HG02840 (cell line): ENCODE data around the gene CAMK2D.
"Not testable (repeated sequence)": the region's sequence is repeated elsewhere in the genome, so short reads cannot be mapped to it uniquely, and the experiment has no call there.

Experiments used
- ATAC-seq: cut with Tn5 transposase; IDR thresholded peaks from one replicate; pipeline ENCODE4 v1.9.1; 2021; ENCODE audit warnings: mild to moderate bottlenecking, moderate library complexity, moderate number of reproducible peaks; ENCODE audit not compliant: unreplicated experiment, low FRiP score

The CAMK2D gene

DNA sequence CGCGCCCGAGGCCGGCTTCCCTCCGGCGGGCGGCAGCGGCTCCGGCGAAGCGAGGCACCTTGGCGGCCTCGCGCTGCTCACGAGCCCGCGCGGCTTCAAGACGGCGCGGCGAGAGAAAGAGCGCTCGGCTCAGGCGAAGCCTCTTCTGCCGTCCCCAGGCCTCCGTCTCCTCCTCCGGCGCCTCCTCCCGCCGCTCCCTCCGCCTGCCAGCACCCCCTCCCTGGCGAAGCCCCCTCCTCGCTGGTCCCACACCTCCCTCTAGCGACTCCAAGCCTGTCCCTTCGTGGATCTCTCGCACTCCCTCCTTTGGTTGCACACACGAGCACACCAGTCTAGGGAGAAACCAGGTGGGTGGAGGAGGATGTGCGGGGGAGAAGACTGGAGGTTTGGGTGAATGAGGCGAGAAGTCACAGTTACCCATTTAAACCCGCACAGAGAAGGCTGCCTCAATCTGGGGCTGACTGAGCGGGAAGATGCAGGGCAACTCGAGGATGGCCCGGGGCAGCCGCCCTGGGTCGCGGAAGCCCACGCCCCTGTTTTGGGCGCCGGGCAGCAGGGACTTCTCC is at the start of gene CAMK2D:
TSS of gene CAMK2D (minus strand) at position 119 of the 566 bp plus-strand sequence. CDS start 670 bp downstream, outside the sequence.
- ATAC-seq, result peak; percentile 45

DNA sequence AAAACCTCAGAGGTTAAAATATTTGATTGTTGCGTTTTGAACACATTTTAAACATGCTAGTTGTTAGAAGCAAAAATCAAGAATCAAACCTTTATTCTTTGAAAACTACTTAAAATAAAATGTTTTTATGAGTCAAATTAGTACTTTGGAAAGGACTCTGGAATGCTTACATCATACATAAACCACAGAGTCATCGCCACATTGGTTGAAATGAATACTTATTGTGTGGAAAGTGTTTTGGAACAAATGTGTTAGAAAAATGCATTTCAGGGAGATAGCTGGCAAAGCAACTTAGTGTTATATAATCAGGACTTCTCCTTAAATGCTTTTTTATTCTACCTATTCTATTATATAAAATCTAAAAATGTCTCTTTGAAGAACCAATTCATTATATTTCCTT is 49.4 kb upstream of the CAMK2D start:
- ATAC-seq, result no peak

DNA sequence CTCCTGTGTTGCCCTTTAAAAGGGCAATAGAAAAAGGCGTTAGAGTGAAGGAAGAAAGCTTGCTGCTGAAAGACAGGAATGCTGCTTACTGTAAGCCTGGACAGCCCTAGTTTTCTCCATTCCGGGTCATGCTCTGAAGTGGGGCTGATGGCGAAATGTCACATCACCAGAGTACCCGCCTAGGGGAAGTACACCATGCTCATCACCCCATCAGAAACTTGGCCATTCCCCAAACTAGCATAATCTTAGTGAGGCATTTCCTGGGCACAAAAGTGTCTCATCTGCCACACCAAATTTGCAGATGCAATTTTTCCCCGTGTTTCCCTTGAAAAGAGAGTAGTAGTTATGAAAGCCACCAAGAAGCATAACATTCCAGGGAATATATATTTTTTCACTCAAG is 47.8 kb upstream of the CAMK2D start:
- ATAC-seq, result no peak

DNA sequence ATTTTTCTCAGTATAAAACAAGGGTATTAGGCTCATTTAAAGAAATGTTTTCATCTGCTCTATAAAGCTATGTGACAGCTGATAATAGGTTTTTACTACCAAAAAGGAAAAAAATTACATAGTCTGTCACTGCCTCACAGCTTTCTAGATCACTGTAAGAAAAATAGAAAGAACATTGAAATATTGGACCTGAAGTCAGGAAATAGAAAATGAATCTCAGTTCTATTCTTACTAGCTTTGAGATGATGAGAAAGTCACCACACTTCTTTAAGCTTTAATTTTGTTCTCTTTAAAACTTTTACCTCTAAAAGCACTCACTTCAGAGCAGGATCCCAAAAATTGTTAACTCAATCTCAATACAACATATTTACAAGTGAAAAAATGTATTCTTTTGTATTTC is 45.3 kb upstream of the CAMK2D start:
- no peak for ATAC-seq

DNA sequence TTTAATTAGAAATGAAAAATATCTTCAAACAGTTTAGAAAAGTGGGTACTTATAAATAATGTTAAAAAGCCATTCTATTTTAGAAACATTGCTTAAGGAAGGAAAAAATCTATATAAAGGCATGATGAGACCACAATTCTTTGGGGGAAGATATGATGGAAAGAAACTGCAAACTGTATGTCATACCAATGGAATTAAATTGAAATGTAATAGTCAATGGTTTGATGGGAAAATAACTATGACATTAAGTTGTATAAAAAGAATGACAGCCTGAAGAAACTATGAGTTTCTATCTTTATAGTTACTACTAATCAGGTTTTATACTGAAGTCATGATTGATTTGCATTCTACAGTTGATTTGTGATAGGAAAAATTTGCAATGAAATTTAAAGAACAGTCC is 40.3 kb upstream of the CAMK2D start:
- no peak for ATAC-seq

DNA sequence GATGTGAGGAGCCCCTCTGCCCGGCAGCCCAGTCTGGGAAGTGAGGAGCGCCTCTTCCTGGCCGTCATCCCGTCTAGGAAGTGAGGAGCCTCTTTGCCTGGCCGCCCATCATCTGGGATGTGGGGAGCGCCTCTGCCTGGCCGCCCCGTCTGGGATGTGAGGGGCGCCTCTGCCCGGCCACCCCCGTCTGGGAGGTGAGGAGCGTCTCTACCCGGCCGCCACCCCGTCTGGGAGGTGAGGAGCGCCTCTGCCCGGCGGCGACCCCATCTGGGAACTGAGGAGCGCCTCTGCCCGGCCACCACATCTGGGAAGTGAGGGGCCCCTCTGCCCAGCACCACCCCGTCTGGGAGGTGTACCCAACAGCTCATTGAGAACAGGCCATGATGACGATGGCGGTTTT is 34.8 kb upstream of the CAMK2D start:
- ATAC-seq, result not testable (repeated sequence)

DNA sequence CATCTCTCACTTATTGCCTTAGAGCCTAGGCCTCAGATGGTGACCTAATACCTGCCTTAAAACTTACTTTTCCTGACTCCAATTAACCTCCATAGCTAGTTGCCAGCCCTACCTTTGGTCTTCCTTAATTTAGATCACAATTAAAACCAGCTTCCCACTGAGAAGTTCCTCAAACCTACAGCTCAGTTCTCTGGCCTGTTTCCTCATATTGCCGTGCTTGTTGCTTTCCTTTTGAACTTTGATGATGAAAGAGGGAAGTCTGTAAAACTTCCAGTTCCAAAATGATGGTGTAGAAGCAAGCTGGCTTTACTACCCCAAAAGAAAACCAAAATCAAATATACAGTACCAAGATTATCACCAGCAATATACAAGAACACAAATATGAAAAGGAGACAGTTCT is 28.9 kb upstream of the CAMK2D start:
- no peak for ATAC-seq

DNA sequence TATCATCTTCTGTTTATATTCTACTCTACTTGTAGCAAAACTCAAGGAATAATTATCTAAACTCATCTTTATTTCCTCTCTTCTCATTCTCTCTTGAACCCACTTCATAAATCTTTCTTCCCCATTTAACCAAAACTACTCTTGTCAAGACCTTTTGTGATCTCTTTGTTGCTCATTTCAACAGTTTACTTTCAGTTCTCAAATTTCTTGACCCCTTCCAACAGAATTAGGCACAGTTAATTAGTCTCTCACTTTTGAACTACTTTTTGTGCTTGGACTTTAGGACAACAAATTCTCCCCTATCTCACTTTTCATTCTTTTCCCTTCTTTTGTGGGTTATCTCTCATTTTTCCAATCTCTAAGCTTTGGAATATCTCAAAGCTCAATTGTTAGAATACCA is 27.4 kb upstream of the CAMK2D start:
- ATAC-seq, result no peak

DNA sequence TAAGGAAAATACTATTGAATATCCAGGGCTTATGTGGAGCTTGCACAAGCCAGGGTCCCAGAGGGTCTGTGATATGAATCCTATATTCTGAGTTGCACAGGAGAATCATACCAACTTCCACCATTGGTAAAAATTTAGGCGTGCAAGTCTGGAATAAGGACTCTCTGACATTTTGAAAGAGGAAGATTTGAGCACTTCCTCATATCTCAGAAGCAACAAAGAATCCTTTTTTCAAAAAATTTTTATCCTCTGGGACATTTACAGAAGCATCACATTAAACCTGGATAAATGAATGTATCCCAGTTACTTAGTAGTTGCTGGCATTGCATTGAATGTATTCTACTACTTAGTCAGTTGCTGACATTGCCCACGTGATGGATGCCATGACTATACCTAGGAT is 24.2 kb upstream of the CAMK2D start:
- ATAC-seq, result no peak

DNA sequence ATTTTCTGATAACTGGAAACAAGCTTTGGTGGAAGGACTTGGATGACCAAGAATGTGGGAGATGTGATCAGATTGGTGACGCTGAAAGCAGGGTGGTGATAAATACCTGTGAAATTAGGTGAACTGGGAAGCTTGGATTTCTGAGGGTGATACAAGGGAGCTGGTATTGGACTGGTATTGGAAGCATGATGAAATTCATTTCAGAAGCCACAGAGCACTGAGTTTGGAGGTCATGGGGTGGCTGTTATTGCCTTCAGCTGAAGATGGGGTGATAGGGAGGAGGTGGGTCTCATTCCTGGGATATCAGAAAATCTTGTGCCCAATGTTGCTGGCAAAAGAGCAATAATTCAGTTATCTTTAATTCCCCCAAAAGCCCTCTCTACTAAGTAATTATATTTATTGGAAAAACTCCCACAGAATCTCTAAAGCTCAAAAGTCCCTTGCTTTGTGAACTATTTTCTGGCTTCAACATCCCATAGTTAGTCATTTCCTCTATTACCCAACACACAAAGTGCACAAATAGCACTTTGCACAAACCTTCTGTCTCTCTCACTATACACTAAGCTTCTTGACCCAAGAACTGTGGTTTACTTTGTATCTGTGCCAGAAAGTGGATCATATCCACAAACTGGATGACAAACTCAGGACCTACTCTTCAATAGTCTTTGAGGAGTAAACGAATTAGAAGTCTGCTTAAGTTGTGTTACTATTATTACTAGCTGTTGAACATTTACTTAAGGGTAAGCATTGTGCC is 23.1 kb upstream of the CAMK2D start:
- ATAC-seq, result no peak

DNA sequence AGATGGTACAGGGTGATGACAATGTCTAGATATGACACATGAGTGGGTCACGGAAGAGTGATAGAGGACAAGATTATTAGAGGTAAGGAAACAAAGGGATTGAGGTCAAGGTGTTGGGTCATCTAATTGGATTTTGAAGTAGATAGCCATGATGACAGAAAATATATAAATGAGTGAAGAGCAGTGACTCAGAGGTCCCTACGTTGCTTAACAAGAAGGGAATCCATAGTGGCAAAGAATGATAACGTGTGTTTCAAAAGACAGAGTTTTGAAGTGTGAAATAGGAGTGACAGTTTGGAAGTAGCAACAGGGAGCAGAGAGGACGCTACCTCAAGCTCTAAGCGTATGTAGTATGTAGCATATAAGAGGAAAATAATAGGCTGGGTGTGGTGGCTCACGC is 22.2 kb upstream of the CAMK2D start:
- no peak for ATAC-seq

DNA sequence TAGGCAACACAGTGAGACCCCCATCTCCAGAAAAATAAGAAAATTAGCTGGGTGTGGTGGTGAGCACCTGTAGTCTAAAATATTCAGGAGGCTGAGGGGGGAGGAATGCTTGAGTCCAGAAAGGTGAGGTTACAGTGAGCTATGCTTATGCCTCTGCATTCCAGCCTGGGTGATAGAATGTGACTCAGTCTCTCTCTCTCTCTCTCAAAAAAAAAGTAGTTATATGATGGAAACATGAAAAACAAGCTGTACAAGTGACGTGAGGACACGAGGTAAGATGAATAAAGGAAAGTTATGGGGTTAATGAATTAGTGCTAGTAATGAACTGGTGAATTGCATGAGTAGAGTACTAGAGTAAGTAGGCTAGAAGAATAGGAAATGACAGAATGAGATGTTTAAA is 21.8 kb upstream of the CAMK2D start:
- ATAC-seq, result no peak

DNA sequence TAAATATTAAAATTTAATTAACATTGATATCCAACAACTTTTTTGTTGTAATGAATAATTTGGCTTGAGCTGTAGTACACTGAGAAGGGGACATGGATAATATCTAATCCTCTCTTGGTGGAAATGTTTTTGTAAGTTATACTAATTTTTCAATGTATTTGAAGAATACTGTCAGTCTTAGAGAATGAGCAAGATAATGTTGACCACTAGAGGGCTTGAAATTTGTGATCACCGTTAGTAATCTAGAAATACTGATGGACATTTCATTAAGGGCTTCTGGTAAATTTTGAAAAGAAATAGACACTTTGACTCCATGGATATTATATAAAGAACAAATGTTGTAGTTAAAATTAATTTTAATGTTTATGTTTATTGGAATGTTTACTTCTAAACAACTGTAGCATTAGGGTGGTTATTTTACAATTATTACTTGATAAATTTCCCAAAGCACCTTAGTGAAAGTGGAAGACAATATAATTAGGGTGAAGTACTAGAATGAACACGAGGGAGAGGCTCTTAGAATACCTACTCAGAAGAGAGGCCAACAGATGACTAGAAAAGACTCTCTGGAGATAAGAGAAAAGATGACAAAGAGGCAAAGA is 20.0 kb upstream of the CAMK2D start:
- no peak for ATAC-seq

DNA sequence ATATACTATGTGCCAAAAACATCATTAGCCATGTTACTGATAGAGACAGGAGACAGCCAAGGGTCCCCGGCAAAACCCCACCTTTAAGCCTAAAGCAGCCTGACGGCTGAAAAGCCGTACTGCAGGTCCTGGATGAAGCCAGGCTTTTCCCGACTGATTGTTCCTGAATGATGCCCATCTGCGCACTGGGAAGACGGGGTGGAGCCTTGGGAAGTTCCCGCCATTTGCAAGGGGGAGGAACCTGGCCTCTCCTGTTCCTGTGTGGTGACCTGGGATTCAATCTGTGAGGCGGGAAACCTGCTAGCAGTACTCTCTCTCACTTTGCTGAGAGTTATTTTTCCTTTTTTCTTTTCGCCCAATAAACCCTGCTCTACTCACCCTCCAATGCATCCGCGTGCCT is 15.1 kb upstream of the CAMK2D start:
- no peak for ATAC-seq

DNA sequence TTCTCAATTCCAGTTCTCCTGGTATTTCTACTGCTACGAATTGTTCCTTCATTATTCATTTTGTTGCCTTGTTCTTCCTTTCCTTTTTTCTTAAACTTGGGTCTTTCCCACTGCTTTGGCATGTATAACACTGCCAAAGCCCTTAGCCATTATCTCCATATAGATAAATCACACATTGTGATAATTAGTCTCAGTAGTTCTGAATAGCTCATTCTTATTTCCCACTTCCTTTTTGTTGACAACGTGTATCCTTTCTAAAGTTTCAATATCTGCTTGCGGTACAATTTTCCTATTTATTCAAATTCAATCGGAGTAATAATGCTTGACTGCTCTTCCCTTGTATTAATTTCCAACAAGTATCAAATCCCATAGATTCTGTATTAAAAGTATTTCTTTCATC is 14.5 kb upstream of the CAMK2D start:
- ATAC-seq, result no peak

DNA sequence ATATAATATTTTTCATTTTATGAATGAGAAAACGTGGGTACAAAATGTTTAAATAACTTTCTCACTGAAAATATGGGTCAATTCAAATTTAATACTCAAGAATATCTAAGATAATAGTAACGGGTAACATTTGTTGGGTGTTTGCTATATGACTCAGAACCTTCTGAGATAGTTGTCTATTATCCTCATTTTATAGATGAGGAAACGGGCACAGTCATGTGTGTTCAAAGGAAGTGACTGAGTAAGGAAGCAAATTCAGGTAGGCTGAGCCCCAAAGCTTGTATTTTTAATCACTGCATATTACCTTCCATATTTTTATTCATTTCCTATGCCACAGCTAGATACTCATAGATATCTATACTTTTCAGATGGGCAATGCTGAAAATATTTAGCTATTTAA is 12.2 kb upstream of the CAMK2D start:
- ATAC-seq, result no peak

DNA sequence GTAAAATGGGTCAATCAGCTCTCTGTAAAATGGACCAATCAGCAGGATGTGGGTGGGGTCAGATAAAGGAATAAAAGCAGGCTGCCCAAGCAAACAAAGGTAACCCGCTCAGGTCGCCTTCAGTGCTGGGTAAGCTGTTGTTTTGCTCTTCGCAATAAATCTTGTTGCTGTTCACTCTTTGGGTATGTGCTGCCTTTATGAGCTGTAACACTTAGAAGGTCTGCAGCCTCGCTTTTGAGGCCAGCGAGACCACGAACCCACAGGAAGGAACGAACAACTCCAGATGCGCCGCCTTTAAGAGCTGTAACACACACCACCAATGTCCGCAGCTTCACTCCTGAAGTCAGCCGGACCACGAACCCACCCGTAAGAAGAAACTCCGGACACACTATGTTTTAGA is 11.5 kb upstream of the CAMK2D start:
- ATAC-seq, result no peak

DNA sequence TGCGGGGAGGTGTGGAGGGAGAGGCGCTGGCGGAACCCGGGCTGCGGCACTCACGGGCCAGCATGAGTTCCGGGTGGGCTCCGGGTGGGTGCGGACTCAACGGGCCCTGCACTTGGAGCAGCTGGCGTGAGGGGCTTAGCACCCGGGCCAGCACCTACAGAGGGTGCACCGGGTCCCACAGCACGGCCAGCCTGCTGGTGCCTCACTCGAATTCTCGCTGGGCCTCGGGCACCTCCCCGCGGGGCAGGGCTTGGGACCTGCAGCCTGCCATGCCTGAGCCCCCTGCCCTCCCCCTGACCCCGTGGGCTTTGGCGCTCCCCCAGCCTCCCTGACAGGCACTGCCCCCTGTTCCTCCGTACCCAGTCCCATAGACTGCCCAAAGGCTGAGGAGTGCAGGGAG is 10.8 kb upstream of the CAMK2D start:
- no peak for ATAC-seq

DNA sequence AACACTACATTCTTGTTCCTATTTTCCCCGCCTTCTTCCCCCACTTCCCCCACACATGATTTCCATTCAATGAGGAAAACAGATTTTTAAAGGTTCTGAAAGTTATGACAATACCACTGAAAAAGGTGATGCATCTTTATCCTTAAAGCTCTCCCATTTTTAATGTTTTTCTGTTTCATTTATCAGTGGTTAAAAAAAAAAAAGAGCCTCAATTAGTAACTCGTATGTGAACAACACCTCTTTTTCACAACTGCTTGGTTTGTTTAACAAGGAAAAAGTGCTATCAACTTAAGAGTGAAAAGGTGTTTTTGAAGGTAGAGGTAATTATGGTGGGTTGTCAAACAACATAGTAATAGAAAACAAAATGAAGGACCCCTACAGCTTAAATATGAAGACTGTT is 8.2 kb upstream of the CAMK2D start:
- ATAC-seq, result no peak

DNA sequence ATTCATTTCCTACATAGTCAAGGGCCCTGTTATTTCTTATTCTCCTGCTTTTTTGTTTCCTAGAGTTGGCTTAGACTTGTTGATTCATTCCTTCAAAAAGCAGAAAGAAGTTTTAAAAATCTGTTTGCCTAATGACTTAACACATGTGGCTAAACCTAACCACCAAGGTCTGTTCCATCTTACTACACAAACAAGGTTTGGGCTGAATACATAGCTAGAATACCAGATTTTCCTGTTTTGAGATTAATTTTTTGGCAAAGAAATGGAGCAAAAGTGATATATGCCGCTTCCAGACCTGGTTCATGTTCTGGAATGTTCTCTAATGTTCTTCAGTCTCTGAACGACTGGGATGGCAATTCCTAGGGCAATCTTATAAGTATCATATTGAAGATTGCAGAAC is 7.4 kb upstream of the CAMK2D start:
- ATAC-seq, result no peak

DNA sequence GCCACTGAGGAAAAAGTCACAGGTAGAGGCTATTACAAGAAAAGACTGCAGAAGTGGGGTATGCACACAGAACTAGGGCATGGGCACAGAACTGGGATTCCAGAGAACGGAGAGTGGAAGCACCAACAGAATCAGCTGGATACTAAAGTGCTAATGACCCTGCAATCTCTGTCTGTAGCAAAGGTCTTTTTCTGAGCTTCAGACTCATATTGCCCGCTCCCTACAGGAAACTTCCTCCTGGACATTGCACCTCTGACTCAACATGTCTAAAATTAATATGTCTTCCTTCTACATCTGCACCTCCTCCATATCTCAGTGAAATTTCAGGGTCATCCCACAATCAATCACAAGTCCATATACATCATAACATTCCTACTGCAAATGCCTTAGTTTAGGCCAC is 5.3 kb upstream of the CAMK2D start:
- ATAC-seq, result no peak

DNA sequence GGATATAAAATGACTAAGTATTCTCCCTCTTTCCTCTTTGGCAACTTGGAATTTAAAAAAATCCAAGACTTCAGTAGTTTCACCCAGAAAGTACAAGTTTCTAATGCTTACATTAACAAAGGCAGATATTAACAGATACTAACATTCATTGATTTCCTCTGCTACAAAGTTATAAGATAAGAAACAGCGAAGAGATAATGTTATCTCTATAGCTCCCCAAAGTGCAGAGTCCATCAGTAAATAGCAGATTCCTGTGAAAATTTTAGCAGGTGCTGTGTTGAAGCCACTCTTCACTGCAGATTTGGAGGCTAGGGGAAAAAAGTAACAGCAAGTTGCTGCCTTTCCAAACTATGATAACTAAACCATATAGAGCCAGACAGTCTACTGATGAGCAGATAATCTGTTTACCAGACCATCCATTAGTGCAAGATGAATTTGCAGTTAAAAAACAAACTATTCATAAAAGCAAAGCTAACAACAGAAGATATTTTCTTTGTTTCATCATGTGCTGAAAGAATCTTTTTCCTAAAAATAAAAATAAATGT is 3.3 kb upstream of the CAMK2D start:
- ATAC-seq, result no peak
